Measurements from ENCODE around the gene OR5H14. TPM values are rescaled to one million over a fixed set of nuclear protein-coding genes. Genes with fewer than 3 reads are reported as not detected.
"Not testable (repeated sequence)": the region's sequence is repeated elsewhere in the genome, so short reads cannot be mapped to it uniquely, and the experiment has no call there.

The OR5H14 gene
- total RNA-seq = not detected

DNA sequence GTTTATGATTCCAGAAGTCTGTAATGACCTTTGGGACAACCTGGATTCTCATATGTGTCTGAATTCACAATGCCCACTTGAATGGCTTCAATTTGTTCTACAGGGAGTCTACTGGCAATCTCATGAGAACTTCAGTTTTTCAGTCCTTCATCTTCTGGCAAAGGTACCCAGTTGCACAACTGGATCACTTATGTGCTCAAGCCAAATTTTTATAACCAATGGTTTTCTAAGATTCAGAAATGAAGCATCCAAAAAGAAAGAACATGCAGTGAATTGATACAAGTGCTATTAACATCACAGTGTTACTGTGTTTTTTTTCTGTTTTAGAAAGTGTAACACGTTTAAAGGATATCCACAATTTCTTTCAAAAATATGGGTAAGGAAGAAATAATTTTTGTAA, at the start of gene OR5H14:
TSS of gene OR5H14 (plus strand) at position 301 of the 400 bp plus-strand sequence. CDS start 1,907 bp downstream, outside the sequence.
- Mint-ChIP-seq H3K4me3 (no peak within 1 kb of the TSS), H3K27me3 (ENCODE audit: low read depth) (no peaks in the 10 kb centered on the region), H3K9me3 (ENCODE audit: insufficient read depth) (no peaks in the 10 kb centered on the region), H3K36me3 (ENCODE audit: low read depth) (no peaks in the 10 kb centered on the region), H3K27ac (no peak within 1 kb of the TSS), H3K4me1 (ENCODE audit: low read depth) (no peaks in the 10 kb centered on the region)
- no peak for DNase-seq
- POLR2A ChIA-PET = no interaction called here
- no peak for ATAC-seq
- CTCF ChIA-PET = no interaction called here

DNA sequence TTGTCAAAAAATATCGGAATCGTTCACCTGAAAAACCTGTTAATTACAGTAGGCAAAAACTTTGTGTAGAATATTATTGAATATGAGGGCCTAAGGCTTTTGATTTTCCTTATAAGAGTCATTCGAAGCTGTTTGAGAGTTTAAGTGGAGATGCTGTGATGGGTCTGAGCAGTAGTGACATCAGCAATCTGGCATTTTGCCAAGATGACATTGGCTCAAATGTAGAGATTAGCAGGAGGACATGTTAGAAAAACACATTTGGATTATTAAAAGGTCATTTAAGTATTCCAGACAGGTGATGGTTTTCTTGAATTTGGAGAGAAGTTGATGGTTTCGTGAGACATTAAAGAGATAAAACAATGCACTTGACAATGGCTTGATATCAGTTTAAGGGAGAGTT, 47.4 kb upstream of the OR5H14 start:
- ATAC-seq = no peak
- H3K27ac Mint-ChIP-seq = no peak overlapping the region
- no peaks in the 10 kb centered on the region for H3K36me3 Mint-ChIP-seq (ENCODE audit: low read depth)
- DNase-seq = no peak
- no peaks in the 10 kb centered on the region for H3K9me3 Mint-ChIP-seq (ENCODE audit: insufficient read depth)
- no peaks in the 10 kb centered on the region for H3K27me3 Mint-ChIP-seq (ENCODE audit: low read depth)
- no peak overlapping the region for H3K4me3 Mint-ChIP-seq
- no peaks in the 10 kb centered on the region for H3K4me1 Mint-ChIP-seq (ENCODE audit: low read depth)
- ChIA-PET POLR2A (no interaction called here), CTCF (no interaction called here)

DNA sequence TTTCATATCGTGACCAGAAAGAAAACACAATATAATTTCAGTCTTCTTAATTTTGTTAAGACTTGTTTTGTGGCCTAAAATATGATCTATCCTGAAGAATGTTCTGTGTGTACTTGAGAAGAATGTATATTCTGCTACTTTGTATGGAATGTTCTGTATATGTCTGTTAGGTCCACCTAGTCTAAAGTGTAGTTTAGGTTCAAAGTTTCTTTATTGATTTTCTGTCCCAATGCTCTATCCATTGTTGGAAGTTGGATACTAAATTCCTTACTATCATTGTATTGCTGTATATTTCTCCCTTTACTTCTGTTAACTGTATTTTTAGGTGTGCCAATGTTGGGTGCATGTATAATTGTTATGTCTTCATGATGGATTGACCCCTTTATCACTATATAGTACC, 39.1 kb upstream of the OR5H14 start:
- Mint-ChIP-seq H3K4me1 (ENCODE audit: low read depth) (no peaks in the 10 kb centered on the region), H3K36me3 (ENCODE audit: low read depth) (no peaks in the 10 kb centered on the region), H3K4me3 (no peak overlapping the region), H3K27ac (no peak overlapping the region), H3K9me3 (ENCODE audit: insufficient read depth) (no peaks in the 10 kb centered on the region), H3K27me3 (ENCODE audit: low read depth) (peaks cover 2% of the 10 kb centered on the region)
- ChIA-PET CTCF (no interaction called here), POLR2A (no interaction called here)
- DNase-seq (no peak), ATAC-seq (no peak)

DNA sequence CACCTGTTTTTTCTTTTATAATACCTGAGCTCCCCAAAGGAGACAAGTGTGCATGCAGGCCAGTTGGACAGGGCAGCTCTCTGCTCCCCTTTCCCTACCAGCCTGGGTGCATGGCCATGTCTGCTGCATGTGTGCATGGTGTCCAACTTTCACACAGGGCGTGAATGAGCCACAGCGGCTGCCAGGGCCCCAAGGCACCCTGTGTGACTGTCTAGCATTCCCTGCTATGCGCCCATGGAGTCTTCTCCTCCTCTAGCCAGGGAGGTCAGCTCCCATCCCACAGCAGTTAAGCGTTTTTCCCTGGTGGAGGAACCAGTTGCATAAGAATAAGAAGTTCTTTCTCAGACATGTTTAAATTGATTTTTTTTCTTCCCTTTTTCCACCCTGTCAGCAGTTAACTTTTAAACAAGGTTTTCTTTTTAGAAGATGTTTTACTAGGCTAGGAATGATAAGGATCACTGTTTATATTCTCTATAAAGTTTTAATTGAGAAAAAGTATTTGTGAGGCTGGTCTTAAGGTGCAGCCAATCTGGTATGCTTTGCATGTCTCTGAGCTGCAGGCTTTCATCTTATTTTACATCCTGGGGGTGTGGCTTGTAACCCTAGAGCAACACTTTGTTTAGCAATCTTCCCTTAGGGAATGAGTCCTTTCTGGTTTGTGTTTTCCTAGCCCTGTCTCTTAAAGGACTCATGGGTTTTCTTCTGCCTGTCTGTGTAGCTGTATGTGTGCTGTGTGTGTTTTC, 37.3 kb upstream of the OR5H14 start:
- no peaks in the 10 kb centered on the region for H3K4me1 Mint-ChIP-seq (ENCODE audit: low read depth)
- peaks cover 2% of the 10 kb centered on the region for H3K27me3 Mint-ChIP-seq (ENCODE audit: low read depth)
- no peak overlapping the region for H3K4me3 Mint-ChIP-seq
- H3K36me3 Mint-ChIP-seq (ENCODE audit: low read depth) = no peaks in the 10 kb centered on the region
- ChIA-PET CTCF (no interaction called here), POLR2A (no interaction called here)
- H3K27ac Mint-ChIP-seq = no peak overlapping the region
- no peak for DNase-seq
- ATAC-seq = no peak
- H3K9me3 Mint-ChIP-seq (ENCODE audit: insufficient read depth) = no peaks in the 10 kb centered on the region

DNA sequence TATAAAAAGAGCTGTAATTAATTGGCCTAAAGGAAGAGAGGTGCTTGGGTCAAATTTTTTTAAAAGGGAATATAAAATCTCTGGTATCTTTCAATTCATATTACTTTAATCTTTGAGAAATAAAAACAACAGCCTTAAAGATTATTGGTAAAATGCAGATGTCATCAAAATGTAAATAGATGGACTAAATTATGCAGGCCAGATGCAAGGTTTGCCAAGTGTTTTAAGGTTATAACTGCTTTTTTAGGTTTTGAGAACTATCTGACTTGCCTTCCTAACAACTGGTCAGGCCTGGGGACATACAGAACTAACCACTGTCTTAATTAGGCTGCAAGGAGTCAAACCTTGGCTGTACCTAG, 36.8 kb upstream of the OR5H14 start:
- Mint-ChIP-seq H3K36me3 (ENCODE audit: low read depth) (no peaks in the 10 kb centered on the region), H3K27ac (no peak overlapping the region), H3K9me3 (ENCODE audit: insufficient read depth) (no peaks in the 10 kb centered on the region), H3K4me3 (no peak overlapping the region), H3K4me1 (ENCODE audit: low read depth) (no peaks in the 10 kb centered on the region), H3K27me3 (ENCODE audit: low read depth) (peaks cover 2% of the 10 kb centered on the region)
- ChIA-PET POLR2A (no interaction called here), CTCF (no interaction called here)
- DNase-seq = no peak
- no peak for ATAC-seq

DNA sequence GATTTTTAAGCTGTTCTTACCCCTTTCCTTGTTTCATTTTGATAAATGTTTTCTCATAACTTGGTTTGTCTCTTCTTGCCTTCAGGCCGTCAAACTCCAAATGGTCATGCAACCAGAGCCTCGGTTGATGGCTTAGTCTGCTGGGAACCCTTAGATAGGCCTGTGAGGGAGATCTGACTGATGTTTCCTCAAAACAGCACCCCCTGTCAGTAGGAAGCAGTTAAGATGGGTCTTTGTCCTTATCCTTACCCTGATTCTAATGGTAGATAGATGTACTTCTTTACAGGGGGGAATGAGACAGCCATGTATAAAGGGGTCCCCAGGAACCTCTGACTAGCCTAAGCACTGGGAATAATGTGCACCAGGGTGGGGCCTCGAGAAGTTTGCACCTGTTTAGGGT, 33.0 kb upstream of the OR5H14 start:
- no peaks in the 10 kb centered on the region for H3K36me3 Mint-ChIP-seq (ENCODE audit: low read depth)
- H3K9me3 Mint-ChIP-seq (ENCODE audit: insufficient read depth) = no peaks in the 10 kb centered on the region
- CTCF ChIA-PET = no interaction called here
- H3K27me3 Mint-ChIP-seq (ENCODE audit: low read depth) = no peaks in the 10 kb centered on the region
- H3K4me3 Mint-ChIP-seq = no peak overlapping the region
- DNase-seq = no peak
- ATAC-seq = no peak
- no peaks in the 10 kb centered on the region for H3K4me1 Mint-ChIP-seq (ENCODE audit: low read depth)
- no peak overlapping the region for H3K27ac Mint-ChIP-seq
- POLR2A ChIA-PET = no interaction called here

DNA sequence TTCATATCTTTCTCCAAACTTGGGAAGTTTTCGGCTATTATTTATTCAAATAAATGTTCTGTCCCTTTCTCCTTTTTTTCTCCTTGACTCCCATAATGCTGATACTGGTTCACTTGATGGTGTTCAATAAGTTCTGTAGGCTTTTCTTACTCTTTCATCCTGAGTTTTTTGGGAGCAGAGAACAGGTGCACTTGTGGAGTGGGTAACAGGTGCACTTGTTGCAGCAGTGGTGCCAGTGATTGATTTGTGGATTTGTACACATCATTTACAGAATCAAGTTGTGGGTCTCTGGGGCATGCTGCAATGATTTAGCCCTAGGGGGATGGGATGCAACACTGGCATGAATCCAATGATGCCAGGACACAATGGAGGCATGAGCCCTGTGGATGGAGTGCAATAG, 31.6 kb upstream of the OR5H14 start:
- DNase-seq = no peak
- ChIA-PET POLR2A (no interaction called here), CTCF (no interaction called here)
- Mint-ChIP-seq H3K4me1 (ENCODE audit: low read depth) (no peaks in the 10 kb centered on the region), H3K27me3 (ENCODE audit: low read depth) (no peaks in the 10 kb centered on the region), H3K9me3 (ENCODE audit: insufficient read depth) (no peaks in the 10 kb centered on the region), H3K36me3 (ENCODE audit: low read depth) (no peaks in the 10 kb centered on the region), H3K4me3 (no peak overlapping the region), H3K27ac (no peak overlapping the region)
- ATAC-seq = no peak

DNA sequence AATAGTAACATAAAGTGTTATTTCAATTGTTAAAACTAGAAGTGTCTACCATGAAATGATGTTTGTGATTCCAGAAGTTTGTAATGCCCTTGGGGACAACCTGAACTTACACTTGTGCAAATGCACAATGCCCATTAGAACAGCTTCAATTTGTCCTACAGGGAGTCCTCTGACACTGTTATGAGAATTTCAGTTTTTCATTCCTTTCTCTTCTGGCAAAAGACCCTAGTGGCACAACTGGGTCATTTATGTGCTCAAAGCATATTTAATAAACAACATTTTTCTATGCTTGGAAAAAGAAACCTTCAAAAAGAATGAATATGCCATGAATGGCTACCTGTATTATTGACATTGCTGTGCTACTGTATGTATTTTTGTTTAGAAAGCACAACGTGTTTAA, 16.9 kb upstream of the OR5H14 start, which contains the start of gene OR5H1:
TSS of gene OR5H1 (plus strand) at position 301 of the 400 bp plus-strand sequence. CDS start 1,977 bp downstream, outside the sequence.
- ChIA-PET CTCF (no interaction called here), POLR2A (no interaction called here)
- no peak for ATAC-seq
- Mint-ChIP-seq H3K27ac (no peak within 1 kb of the TSS), H3K9me3 (ENCODE audit: insufficient read depth) (no peaks in the 10 kb centered on the region), H3K4me3 (no peak within 1 kb of the TSS), H3K36me3 (ENCODE audit: low read depth) (no peaks in the 10 kb centered on the region), H3K27me3 (ENCODE audit: low read depth) (no peaks in the 10 kb centered on the region), H3K4me1 (ENCODE audit: low read depth) (no peaks in the 10 kb centered on the region)
- no peak for DNase-seq

DNA sequence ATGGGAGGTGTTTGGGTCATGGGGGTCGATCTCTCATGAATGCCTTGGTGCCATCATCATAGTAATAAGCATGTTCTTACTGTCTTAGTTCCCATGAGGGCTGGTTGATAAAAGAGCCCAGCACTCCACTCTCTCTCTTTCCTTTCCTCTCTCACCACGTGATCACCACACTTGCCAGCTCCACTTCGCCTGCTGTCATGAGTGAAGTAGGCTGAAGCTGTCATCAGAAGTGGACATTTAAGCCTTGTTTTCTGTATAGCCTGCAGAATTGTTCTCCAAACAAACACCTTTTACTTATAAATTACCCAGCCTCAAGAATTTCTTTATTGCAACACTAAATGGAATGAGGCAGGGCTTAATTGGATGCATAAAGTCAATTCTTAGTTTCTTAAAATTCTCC, 10.6 kb upstream of the OR5H14 start:
- ATAC-seq = no peak
- Mint-ChIP-seq H3K4me1 (ENCODE audit: low read depth) (no peaks in the 10 kb centered on the region), H3K9me3 (ENCODE audit: insufficient read depth) (no peaks in the 10 kb centered on the region), H3K27ac (no peak overlapping the region), H3K36me3 (ENCODE audit: low read depth) (no peaks in the 10 kb centered on the region), H3K27me3 (ENCODE audit: low read depth) (no peaks in the 10 kb centered on the region), H3K4me3 (no peak overlapping the region)
- no peak for DNase-seq
- CTCF ChIA-PET = no interaction called here
- POLR2A ChIA-PET = interaction anchor here (0.6 kb wide), 1 partner anchor 186 kb away, joined by 3 read pairs; no protein-coding TSS in a partner anchor

DNA sequence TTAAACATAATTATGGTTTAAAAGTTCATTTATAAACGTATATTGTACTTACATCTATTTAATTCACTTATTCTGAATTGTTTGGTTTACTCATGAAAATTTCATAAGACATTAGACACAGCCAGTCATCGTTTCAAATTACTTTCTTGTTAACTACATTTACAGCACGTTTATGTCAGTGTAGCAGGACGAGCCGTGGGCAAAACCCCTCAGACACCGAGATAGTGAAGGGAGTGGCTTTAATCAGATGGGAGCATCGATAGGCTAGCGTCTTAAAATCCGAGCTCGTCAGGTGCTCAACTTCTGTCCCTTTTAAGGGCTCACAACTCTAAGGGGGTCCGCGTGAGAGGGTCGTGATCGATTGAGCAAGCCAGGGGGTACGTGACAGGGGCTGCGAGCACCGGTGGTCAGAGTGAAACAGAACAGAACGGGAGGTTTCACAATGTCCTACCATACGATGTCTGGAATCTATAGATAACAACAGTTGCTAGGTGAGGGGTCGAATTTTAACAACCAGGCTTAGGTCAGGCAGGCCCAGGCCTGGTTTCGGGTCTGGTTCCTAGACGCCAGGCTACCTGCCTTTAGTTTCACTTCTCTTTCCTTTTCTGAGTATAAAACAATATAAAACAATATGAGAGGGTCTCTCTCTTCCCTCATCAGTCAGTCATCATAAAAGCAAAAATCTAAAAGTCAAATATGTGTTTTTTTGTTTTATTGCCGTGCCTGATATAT, 9.3 kb upstream of the OR5H14 start:
- H3K4me1 Mint-ChIP-seq (ENCODE audit: low read depth); H3K27me3 Mint-ChIP-seq (ENCODE audit: low read depth); H3K36me3 Mint-ChIP-seq (ENCODE audit: low read depth); POLR2A ChIA-PET; H3K4me3 Mint-ChIP-seq; DNase-seq; ATAC-seq; H3K9me3 Mint-ChIP-seq (ENCODE audit: insufficient read depth); H3K27ac Mint-ChIP-seq: not testable (repeated sequence)
- CTCF ChIA-PET = interaction anchor here (0.6 kb wide), 1 partner anchor 123 kb away, joined by 3 read pairs; no protein-coding TSS in a partner anchor

DNA sequence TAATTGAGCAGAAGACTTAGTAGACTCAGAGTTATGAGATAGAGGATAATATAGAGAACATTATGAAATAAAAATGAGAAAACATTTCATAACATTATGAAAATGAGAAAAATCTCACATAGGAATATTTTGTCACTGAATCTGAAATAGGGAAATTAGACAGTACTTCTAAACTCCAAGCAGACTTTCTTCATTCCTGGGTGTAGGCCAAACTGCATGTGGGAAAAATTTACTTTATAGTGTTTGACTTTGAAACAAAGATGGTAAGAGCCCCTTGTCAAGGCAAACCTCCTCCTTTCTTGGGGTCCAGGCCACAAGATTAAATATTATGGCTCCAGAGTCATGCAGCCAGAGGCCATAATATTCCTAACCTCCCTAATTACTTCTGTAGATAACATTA, 6.7 kb upstream of the OR5H14 start:
- CTCF ChIA-PET = no interaction called here
- Mint-ChIP-seq H3K9me3 (ENCODE audit: insufficient read depth) (no peaks in the 10 kb centered on the region), H3K27ac (no peak overlapping the region), H3K27me3 (ENCODE audit: low read depth) (no peaks in the 10 kb centered on the region), H3K4me3 (no peak overlapping the region), H3K36me3 (ENCODE audit: low read depth) (no peaks in the 10 kb centered on the region), H3K4me1 (ENCODE audit: low read depth) (no peaks in the 10 kb centered on the region)
- no peak for ATAC-seq
- POLR2A ChIA-PET = no interaction called here
- DNase-seq = no peak

DNA sequence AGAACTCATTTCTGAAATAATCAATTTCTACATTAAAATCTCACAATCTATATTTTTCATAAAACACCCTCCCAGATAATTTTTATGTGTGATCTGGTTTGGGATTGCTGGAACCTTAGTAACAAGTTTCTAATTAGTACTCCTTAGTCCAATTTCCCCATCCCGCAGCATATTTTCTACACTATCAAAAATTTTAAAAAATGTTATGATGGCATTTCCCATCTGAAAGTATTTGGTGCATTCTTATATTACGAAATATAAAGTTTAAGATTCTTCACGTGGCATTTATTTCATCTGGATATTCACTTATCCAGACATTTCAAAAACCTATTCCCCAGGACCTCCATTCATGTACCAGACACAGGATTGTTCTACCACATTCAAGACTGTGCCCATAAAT, 1.5 kb downstream of the OR5H14 start:
- Mint-ChIP-seq H3K27me3 (ENCODE audit: low read depth) (no peaks in the 10 kb centered on the region), H3K27ac (no peak overlapping the region), H3K9me3 (ENCODE audit: insufficient read depth) (no peaks in the 10 kb centered on the region), H3K4me1 (ENCODE audit: low read depth) (no peaks in the 10 kb centered on the region), H3K4me3 (no peak overlapping the region), H3K36me3 (ENCODE audit: low read depth) (no peaks in the 10 kb centered on the region)
- ATAC-seq (no peak), DNase-seq (no peak)
- POLR2A ChIA-PET = no interaction called here
- CTCF ChIA-PET = no interaction called here

DNA sequence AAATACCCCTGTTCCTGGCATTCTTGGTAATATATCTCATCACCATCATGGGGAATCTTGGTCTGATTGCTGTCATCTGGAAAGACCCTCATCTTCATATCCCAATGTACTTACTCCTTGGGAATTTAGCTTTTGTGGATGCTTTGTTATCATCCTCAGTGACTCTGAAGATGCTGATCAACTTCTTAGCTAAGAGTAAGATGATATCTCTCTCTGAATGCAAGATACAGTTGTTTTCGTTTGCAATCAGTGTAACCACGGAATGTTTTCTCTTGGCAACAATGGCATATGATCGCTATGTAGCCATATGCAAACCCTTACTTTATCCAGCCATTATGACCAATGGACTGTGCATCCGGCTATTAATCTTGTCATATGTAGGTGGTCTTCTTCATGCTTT, 2.2 kb downstream of the OR5H14 start:
- H3K9me3 Mint-ChIP-seq (ENCODE audit: insufficient read depth); CTCF ChIA-PET; H3K27me3 Mint-ChIP-seq (ENCODE audit: low read depth); POLR2A ChIA-PET; H3K4me3 Mint-ChIP-seq; H3K27ac Mint-ChIP-seq; DNase-seq; H3K36me3 Mint-ChIP-seq (ENCODE audit: low read depth); ATAC-seq; H3K4me1 Mint-ChIP-seq (ENCODE audit: low read depth): not testable (repeated sequence)
